SU-DHL-6 (cell line): ENCODE data around the gene XKR7.

Source experiments
- EZH2phosphoT487 ChIP-seq: fragments of 200-600 bp; sonication (generic), shearing (Covaris generic); conservative IDR thresholded peaks from 2 replicates; pipeline ENCODE4 v1.6.1; 2018; ENCODE audit warnings: mild to moderate bottlenecking, antibody characterized with exemption, low read length, moderate library complexity, mixed read lengths
- TF ChIP-seq, protein P1 (sequence below): fragments of 200-600 bp; sonication (generic); IDR thresholded peaks from one replicate; pipeline ENCODE4 v1.5.1; 2017; ENCODE audit warnings: antibody characterized with exemption, mild to moderate bottlenecking, low read length, moderate library complexity; ENCODE audit not compliant: insufficient read depth, poor library complexity, severe bottlenecking

DNA sequence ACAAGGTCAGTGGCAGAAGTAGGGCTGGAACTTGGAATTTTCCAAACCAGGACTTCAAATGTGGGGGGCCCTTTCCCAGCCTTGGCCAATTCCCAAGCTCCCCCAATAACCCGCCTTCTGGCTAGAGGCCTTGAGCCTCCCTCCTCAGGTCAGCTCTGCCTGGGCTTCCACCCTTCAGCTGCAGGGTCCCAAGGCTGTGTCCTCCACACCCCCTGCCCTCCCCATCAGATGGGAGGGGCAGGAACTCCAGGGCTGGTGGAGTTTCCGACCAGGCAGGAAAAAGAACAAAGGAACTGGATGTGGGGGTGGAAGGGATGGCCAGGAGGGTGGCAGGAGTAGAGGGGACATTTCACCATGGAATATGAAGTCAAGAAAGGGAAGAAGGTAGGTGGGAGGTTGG lies 42.1 kb downstream of the XKR7 start, which contains the start of gene CCM2L:
- TF ChIP-seq, protein P1, sequence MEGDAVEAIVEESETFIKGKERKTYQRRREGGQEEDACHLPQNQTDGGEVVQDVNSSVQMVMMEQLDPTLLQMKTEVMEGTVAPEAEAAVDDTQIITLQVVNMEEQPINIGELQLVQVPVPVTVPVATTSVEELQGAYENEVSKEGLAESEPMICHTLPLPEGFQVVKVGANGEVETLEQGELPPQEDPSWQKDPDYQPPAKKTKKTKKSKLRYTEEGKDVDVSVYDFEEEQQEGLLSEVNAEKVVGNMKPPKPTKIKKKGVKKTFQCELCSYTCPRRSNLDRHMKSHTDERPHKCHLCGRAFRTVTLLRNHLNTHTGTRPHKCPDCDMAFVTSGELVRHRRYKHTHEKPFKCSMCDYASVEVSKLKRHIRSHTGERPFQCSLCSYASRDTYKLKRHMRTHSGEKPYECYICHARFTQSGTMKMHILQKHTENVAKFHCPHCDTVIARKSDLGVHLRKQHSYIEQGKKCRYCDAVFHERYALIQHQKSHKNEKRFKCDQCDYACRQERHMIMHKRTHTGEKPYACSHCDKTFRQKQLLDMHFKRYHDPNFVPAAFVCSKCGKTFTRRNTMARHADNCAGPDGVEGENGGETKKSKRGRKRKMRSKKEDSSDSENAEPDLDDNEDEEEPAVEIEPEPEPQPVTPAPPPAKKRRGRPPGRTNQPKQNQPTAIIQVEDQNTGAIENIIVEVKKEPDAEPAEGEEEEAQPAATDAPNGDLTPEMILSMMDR, result no peak
- TF ChIP-seq EZH2phosphoT487, result no peak
